ENCODE measurements around the gene BRIX1.

BRIX1 gene

GRCh38 chr5:34876275-34876674 is 39.2 kb upstream of the BRIX1 start:
- no peak for TF ChIP-seq CTCF (conservative IDR thresholded peaks at IDR 0.05; ENCODE audit: control insufficient read depth, insufficient read depth, low read depth, low read length)
- no peak for DNase-seq (ENCODE audit: low read depth)
- H3K4me3 ChIP-seq (ENCODE audit: control insufficient read depth, low read depth, low read length): no peak overlapping the region

- TF ChIP-seq CTCF (conservative IDR thresholded peaks at IDR 0.05; ENCODE audit: control insufficient read depth, insufficient read depth, low read depth, low read length): no peak
- no peak overlapping the region for H3K4me3 ChIP-seq (ENCODE audit: control insufficient read depth, low read depth, low read length)
- no peak for DNase-seq (ENCODE audit: low read depth)
These were observed 34.3 kb upstream of the BRIX1 start for GRCh38 chr5:34881246-34881645.

- TF ChIP-seq CTCF (conservative IDR thresholded peaks at IDR 0.05; ENCODE audit: control insufficient read depth, insufficient read depth, low read depth, low read length): no peak
- H3K4me3 ChIP-seq (ENCODE audit: control insufficient read depth, low read depth, low read length): no peak overlapping the region
- DNase-seq (ENCODE audit: low read depth): no peak
These were observed 29.0 kb upstream of the BRIX1 start for GRCh38 chr5:34886392-34887119.

GRCh38 chr5:34889394-34889793 is 26.1 kb upstream of the BRIX1 start:
- DNase-seq (ENCODE audit: low read depth): no peak
- no peak for TF ChIP-seq CTCF (conservative IDR thresholded peaks at IDR 0.05; ENCODE audit: control insufficient read depth, insufficient read depth, low read depth, low read length)
- no peak overlapping the region for H3K4me3 ChIP-seq (ENCODE audit: control insufficient read depth, low read depth, low read length)

- no peak for TF ChIP-seq CTCF (conservative IDR thresholded peaks at IDR 0.05; ENCODE audit: control insufficient read depth, insufficient read depth, low read depth, low read length)
- peak; percentile 96 for DNase-seq (ENCODE audit: low read depth)
- H3K4me3 ChIP-seq (ENCODE audit: control insufficient read depth, low read depth, low read length): no peak overlapping the region
These were observed 23.5 kb upstream of the BRIX1 start for GRCh38 chr5:34891981-34892380.

- no peak for DNase-seq (ENCODE audit: low read depth)
- H3K4me3 ChIP-seq (ENCODE audit: control insufficient read depth, low read depth, low read length): no peak overlapping the region
- no peak for TF ChIP-seq CTCF (conservative IDR thresholded peaks at IDR 0.05; ENCODE audit: control insufficient read depth, insufficient read depth, low read depth, low read length)
These were observed 23.1 kb upstream of the BRIX1 start for GRCh38 chr5:34892414-34892813.

GRCh38 chr5:34894716-34895115 is 20.8 kb upstream of the BRIX1 start:
- DNase-seq (ENCODE audit: low read depth): no peak
- no peak for TF ChIP-seq CTCF (conservative IDR thresholded peaks at IDR 0.05; ENCODE audit: control insufficient read depth, insufficient read depth, low read depth, low read length)
- H3K4me3 ChIP-seq (ENCODE audit: control insufficient read depth, low read depth, low read length): no peak overlapping the region
